ENCODE measurements around the gene MST1.

GRCh38 chr3:49707113-49707480, 17.8 kb upstream of the MST1 start:
- no peak for TF ChIP-seq CTCF (conservative IDR thresholded peaks at IDR 0.05; ENCODE audit: low read depth, low read length)
- no peak for TF ChIP-seq EZH2 (IDR thresholded peaks at IDR 0.05; ENCODE audit: low read length, unreplicated experiment)
- no peak for TF ChIP-seq EZH2phosphoT487 (IDR thresholded peaks at IDR 0.05; ENCODE audit: borderline replicate concordance, low read length)
